NK-92 (cell line): ENCODE measurements around the gene RHBDL1.
A peak's percentile ranks its signal among the peaks of the same experiment; 100 is the strongest.

Experiments
- DNase-seq: peaks from one replicate; lab custom pipeline; 2025; ENCODE audit not compliant: unreplicated experiment; lab: John Stamatoyannopoulos, UW

The RHBDL1 gene

DNA sequence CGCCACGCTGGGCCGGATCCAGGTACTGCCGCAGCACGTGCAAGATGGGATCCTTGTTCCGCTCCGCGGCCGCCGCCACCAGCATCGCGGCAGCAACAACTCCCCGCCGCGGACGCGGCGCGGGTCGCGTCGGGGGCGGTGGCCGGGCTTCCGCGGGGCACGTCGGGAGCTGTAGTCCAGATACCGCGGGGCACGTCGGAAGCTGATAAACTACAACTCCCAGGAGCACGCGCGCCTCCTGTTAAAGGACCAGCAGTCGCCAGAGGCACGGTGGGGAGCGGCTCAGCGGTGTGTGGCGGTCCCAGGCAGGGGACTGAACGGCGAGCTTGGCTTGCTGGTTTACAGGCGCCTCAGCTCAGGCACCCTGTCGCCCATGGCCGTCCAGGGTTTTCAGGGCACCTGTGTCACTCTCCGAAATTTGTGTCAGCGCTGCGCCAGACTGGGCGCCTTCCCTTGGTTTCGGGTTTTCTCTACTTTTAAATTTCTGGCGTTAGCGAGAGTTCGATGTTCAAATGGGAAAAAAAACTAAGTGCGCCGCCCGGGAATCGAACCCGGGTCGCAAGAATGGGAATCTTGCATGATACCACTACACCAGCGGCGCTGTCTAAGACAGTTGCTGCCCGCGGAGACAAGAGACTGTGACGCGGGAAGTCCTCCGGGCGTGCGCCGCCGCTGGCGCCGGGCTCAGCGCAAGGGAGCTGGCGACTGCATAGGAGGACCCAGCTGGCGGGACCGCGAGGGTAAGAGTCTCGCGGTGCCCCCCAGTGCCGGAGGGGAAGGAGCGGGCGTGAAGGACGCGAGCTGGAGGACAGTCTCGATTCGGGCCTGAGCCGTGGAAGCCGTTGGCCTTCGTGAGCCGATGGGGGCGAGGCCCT is 39.0 kb upstream of the RHBDL1 start, which contains the start of gene METTL26:
TSS of gene METTL26 (minus strand) at position 100 of the 875 bp plus-strand sequence. CDS start at position 85, 15 bp downstream.
- peak; percentile 47 for DNase-seq

DNA sequence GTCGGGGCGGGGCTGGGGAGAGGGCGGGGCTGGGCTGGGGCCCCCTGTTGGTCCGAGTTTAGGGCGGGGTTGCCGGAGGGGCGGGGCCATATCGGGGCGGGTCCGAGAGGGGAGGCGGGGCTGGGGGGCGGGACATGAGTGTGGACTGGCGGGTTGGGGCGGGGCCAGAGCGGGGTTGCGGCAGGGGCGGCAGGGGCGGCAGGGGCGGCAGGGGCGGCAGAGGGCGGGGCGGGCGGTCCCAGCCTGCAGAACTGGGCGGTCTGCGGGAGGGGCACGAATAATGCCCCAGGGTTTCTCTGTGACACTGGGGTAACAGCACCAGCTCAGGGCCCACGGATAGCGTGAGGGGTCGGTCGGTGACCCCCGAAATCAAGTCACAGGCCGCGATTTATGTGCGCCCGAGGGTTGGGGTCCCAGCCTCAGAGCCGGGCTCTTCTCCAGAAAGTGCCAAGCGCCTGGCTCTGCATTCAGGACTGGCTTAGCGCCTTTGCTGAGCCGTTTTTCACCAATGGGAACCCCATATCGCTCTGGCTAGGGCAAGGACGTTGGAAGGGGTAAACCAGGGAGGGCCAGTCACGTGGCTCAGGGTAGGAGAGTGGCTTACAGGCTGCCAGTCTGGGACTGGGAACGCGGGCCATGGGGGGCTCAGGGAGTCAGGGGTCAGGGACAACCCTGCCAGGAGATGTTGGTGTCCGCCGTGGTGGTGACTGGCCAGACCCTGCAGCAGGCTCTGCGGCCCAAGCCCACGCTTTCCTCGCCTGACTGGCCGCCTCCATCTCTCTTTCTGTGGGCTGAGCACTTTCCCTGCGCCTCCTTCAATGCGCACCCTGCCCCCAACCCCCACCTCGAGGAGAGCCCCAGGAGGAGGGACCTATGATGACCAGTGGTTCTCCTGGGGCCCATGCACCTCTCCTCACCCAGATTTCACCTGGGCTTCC is 38.1 kb upstream of the RHBDL1 start:
- no peak for DNase-seq

DNA sequence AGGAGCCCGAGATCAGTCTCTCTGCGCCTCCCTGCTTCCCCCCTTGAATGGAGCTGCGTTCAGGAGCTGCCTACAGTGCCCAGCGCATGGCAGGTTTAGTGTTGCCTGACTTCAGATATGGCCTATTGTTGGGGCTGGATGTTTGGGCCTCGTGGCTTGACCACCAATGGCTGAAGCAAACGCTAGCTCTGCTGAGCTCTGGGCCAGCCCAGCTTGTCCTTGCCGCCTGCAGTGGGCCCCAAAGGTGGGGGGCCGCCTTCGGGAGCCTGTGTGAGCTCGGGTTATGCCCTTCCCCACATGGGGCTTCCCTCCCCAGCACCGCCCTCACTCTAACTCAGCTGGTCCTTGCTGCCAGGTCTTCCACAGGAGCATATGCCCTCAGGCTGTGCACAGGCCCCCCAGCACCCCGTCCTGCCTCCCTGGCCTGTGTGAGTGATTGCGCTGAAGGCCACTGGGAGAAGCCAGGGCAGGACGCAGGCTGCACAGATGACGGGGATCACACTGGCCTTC is 37.4 kb upstream of the RHBDL1 start:
- no peak for DNase-seq

DNA sequence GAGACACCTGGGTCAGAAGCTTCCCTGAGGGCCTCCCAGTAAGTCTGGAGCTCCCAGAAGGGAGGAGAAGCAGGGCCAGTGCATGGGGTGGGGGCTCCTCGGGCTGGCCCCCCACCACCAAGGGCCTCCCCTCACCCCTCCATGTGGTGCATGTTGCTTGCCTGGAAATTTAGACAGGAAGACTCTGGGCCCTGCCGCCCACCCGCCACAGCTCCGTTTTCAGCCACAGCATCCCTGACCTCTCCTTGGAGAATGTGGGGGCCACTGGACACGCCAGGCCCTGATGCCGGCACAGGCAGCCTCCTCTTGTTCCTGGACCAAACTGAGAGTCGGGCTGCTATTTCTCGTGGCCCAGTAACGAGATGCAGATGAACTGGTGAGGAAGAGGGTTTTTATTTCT is 36.6 kb upstream of the RHBDL1 start:
- DNase-seq: no peak

DNA sequence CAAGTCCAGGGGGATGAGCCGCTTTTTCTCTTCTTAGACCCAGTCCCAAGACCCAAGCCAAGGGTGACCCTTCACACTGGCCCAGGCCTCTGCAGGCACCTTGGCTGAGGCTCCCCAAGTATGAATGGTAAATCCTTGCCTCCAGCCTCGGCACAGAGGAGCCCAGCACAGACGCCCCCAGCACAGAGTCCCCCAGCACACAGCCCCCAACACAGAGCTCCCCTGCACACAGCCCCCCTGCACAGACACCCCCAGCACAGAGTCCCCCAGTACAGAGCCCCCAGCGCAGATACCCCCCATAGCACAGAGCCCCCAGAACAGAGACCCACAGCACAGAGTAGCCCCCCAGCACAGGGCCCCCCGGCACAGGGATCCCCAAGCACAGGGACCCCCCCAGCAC is 34.9 kb upstream of the RHBDL1 start:
- no peak for DNase-seq

DNA sequence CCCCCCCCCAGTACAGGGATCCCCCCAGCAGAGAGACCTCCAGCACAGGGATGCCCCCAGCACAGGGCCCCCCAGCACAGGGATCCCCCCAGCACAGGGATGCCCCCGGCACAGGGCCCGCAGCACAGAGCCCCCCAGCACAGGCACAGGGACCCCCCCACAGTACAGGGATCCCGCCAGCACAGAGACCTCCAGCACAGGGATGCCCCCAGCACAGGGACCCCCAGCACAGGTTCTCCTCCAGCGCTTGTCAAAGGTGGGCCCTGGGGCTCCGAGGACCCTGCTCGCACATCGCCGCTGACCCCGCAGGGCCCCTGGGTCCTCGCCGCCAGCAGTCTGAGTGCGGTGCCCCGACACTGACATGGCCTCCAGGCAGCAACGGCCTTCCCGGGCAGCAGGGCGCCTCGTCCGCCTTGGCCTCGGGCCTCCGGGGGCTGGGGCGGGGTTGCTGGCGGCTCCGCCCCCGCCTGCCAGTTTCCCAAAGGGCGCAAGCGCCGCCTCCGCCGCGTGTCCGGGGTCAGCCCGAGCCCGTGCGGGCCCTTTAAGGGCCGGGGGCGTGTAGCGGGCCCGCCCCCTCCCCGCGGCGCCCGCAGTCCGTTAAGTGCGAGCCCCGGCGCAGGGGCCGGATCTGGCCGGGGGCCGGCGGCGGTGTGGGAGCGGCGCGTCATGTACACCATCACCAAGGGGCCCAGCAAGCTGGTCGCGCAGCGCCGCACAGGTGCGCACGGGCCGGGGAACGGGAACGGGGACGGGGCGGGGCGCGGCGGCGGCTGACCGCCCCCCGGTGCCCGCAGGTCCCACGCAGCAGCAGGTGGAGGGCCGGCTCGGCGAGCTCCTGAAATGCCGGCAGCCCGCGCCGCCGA is 33.9 kb upstream of the RHBDL1 start, which contains the start of gene MCRIP2:
TSS of gene MCRIP2 (plus strand) at position 503 of the 863 bp plus-strand sequence. CDS start at position 667, 164 bp downstream.
- DNase-seq: no peak

DNA sequence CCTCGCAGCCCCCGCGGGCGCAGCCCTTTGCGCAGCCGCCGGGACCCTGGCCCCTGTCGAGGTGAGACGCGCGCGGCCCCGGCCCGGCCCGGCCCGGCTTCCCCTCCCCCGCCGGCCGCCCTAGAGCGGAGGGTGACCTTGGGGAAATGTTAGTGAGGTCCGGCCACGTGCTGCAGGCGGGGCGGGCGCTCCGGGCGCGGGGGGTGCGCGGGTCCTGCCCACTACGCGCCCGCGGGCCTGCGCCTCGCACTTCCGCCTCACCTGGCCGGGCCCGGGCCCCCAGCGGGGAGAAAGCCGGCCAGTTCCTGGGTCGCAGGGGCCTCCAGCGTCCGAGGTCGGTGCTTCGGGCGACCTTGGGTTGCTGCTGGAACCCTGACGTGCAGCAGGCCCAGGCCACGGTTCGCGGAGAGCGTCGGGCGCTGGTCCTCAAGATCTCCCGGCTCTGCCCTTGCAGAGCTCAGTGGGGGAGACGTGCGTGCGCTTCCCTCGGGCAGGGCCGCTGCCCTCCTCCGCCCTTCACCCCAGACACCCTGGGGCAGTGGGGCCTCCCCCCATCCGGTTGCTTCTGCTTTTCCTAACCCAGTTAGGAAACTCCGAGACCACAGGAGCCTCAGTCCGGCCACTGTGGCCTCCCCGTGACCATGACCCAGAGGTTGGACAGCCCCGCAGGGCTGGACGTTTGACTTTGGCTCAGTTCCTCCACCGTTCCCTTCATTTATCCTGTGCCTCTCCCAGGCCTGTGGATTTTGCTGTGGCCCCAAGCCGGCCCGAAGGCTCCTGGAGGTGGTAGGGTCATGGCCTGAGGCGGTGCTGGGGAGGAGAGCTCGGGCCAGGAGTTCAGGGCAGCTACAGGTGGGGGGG is 33.1 kb upstream of the RHBDL1 start:
- DNase-seq: no peak

DNA sequence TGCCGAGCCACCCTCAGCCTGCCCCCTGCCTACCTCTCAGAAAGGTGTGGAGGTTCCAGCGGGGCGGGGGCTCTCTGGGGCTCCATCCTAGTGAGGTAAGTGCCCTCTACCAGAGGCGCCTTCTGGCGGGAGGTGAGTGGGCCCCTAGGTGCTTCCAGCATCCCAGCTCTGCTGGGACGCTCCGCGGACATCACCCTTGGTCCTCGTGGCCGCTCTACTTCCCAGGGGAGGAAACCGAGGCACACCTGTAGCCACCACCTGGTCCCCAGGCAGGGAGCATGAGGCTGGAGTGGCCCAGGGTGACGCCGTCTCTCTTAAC is 32.5 kb upstream of the RHBDL1 start:
- no peak for DNase-seq

DNA sequence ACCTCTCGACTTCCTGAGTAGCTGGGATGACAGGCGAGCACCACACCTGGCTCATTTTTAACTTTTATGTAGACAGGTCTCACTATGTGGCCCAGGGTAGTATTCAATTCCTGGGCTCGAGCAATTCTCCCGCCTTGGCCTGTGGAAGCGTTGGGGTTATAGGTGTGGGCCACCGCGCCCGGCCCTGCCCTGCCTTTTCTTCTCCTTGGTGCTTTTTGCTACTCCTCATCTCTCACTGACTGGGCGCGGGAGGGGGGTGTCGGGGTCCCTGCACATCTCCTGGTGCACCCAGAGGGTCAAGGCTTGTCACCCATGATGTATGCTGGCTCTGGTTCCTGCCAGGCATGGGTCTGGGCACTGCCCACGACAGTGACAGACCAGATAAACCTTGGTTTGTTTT is 30.9 kb upstream of the RHBDL1 start:
- no peak for DNase-seq

DNA sequence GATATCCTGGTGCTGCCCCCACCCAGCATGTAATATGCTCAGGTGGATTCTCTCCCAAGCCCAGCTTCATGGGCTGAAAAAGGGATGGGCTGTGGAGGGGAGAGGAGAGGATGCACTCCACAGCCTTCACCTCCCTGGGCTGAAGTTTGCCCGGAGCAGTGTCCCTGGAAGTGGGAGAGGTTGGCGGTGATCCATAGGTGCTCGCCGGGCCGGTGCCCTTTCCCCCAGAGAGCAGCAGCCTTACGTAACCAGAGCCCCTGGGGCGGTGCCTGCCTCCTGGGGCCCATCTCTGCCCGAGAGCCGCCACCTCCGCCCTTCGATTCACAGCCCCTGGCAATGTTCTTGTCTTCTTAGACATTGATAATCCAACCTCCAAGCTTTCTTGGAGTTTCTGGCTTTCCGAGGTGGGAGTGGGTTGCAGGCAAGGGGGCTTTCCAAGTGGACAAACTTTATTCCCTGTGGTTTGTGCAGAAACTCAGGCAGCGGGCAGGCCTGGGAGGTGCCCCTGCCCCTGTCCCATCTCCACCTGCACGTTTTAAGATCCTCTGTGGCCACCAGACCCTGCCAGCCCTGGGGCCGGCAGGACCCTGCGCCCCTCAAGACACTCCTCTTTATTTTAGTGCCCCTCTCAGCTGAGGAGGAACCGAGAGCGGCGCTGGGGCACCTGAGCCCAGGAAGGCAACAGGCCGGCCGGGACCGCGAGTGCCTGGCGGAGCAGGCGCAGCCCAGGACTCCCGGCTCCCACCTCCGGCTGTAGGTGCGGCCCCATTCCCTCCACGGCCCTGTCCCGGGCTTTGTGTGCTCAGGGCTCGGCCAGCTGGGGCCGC is 29.4 kb upstream of the RHBDL1 start:
- DNase-seq: no peak

DNA sequence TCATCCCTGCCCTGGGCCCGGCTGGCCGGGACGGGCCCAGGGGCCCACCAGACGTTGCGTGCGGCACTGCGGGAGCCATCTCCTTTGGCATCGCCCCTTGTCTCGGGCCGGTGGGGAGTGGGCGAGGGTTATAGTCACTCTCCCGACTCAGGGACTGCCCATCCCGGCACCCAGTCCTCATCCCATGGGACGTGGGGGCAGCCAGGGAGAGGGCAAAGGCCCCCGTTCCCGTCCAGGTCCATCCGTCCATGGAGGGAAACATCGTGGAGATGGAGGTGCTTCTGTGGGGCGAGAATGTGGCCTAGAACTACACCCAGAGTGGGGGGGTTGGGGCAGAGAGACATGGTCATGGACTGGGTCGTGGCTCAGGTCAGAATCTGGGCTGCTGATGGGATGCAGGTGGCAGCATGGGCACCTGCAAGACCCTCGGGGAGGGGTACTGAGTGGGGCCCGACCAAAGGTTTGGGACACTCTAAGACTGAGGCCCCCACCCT is 28.7 kb upstream of the RHBDL1 start:
- no peak for DNase-seq

DNA sequence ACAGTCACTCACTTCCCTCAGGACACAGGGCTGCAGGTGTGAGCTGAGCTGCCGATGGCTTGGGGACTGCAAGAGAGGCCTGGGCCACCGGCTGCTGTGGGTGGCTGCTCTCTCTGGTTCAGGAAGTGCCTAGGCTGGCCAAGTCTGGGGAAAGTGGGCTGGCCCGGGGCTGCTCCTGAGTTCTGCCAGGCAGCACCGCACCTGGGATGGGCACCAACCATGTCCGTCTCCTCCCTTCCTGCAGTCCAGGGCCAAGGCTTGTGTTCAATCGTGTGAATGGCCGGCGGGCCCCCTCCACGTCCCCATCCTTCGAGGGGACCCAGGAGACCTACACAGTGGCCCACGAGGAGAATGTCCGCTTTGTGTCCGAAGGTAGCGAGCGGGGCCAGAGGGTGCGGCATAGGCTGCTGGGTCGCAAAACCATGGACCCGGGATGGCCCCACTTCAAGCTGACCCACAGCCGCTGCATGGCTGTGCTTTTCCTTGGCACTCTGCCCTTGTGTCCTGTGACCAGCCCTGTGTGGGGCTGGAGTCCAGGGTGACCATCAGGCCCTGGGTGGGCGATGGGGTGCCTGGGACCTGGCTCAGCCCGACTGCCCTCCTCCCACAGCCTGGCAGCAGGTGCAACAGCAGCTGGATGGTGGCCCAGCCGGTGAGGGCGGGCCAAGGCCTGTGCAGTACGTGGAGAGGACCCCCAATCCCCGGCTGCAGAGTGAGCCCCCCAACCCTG is 28.1 kb upstream of the RHBDL1 start:
- no peak for DNase-seq

DNA sequence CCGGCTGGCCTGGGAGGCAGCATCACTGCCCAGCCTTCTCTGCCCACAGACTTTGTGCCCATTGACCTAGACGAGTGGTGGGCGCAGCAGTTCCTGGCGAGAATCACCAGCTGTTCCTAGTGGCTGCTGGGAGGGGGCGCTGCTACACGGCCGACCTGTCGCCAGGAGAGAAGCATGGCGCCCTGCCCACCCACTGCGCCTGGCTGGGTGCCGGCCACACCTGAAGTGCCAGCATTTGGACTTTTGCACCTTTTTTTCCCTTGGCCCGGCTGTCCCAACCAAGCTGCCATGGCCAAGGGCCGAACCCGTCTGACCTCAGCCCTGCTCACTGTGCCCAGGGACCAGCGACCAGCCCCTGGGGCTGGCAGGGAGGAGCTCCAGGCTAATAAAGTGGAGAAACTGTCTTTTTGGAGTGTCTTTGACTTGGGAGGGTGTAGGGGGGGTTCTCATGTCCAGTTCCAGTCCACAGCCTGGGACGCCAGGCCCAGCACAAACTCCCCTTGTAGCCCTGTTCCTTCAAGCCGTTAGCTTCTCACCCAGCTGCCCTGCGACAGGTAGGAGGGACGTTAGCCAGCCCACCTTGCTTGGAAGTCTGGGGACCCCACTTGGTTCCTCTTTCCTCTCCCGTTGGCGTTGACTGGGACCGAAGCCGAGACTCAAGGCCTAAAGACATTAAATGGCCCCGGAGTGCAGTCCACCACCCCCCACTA is 27.2 kb upstream of the RHBDL1 start:
- no peak for DNase-seq

DNA sequence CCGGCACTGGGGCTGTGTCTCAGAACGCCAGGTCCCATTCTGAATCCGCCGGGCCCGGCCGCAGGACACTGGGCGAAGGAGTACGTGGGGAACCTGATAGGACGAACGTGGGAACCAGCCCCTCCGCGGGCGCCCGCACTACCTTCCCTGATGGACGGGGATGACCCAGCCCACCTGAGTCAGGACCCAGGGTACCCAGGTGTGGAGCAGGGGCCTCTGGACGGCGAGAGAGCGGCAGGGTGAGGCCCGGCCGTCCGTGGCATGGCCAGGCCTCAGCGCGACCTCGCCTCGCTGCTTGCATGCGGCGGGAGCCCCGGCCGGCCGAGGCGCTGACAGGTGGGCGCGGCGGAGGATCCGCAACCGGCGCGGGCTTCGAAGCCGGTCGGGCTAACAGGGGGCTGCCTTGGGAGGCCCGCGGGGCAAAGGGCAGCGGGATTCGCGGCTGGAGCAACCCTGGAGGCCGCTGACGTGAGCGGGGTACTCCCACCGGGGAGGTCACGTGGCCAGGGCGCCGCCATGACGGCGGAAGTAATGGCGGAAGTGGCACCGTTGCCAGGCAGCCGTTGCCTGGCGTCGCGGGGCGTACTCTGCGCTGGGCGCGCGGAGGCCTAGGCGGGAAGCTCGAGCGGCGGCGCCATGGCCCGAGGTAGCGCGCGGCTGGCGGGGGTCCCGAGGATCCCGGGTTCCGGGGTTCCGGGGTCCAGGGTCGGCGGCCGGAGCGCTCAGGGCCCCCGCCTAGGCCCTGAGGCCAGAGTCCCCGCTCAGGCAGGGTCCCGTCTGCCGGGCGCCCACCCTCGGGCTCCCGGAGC is 26.5 kb upstream of the RHBDL1 start, which contains the start of gene WDR90:
TSS of gene WDR90 (plus strand) at position 585 of the 809 bp plus-strand sequence. CDS start at position 637, 52 bp downstream.
- peak; percentile 54 for DNase-seq

DNA sequence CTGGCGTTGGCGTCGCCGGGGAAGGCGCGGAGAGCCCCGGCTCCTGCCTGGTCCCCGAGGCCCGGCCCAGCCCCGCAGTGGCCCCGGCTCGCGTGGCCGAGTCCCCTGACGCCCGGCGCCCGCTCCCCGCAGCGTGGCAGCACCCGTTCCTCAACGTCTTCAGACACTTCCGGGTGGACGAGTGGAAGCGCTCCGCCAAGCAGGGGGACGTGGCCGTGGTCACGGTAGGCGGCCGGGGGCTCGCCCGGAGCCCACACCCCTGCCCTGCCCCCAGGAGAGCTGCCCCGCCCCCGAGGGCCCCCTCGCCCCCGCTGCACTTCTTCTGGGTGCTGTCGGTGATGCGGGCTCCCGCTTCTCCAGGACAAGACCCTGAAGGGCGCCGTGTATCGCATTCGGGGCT is 25.8 kb upstream of the RHBDL1 start:
- no peak for DNase-seq

DNA sequence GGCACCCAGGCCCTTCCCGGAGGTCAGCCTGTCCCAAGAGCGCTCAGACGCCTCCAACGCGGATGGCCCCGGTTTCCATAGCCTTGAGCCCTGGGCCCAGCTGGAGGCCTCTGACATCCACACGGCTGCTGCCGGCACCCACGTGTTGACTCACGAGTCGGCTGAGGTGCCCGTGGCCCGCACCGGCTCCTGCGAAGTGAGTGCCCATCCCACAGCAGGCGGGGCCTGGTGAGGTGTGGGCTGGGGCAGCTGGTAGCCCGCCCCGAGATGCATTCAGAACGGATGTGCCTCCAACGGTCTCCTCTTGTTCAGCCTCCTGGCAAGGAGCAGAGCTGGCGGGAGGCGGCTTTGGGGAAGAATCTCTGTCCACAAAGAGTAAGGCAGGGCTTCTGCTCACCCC is 23.6 kb upstream of the RHBDL1 start:
- no peak for DNase-seq
